Liver (tissue), 9 donors: ENCODE measurements around the gene SLC19A3. TPM values are rescaled to one million over a fixed set of nuclear protein-coding genes. Genes with fewer than 3 reads are reported as not detected.

ENCODE experiments used
- DNase-seq: peaks from one replicate; pipeline ENCODE4 v3.0.0-alpha.2; 2017; ENCODE audit warnings: low spot score
- H3K27ac ChIP-seq, 2 donors: one replicate each; pipeline ENCODE4 v1.7.0; 2013; ENCODE audit warnings: inconsistent platforms in 2 of 2, low read length in 2 of 2, control low read depth in 1 of 2, low read depth in 1 of 2, mild to moderate bottlenecking in 1 of 2
- H3K27me3 ChIP-seq, 4 donors: one replicate each; pipeline versions ENCODE4 v1.6.1 to v1.7.0; 2013; ENCODE audit warnings: low read length in 3 of 4, inconsistent platforms in 1 of 4, mild to moderate bottlenecking in 1 of 4, moderate library complexity in 1 of 4; ENCODE audit not compliant: control insufficient read depth in 4 of 4, insufficient read depth in 4 of 4
- H3K36me3 ChIP-seq, 4 donors: one replicate each; pipeline versions ENCODE4 v1.6.1 to v1.7.0; 2013; ENCODE audit warnings: low read length in 3 of 4, mild to moderate bottlenecking in 3 of 4, low read depth in 1 of 4, moderate library complexity in 1 of 4; ENCODE audit not compliant: control insufficient read depth in 4 of 4, insufficient read depth in 3 of 4
- H3K4me1 ChIP-seq, 4 donors: one replicate each; pipeline versions ENCODE4 v1.6.1 to v1.7.0; 2013; ENCODE audit warnings: low read length in 3 of 4, mild to moderate bottlenecking in 3 of 4, moderate library complexity in 1 of 4; ENCODE audit not compliant: control insufficient read depth in 4 of 4, insufficient read depth in 4 of 4
- H3K4me3 ChIP-seq, 3 donors: one replicate each; pipeline versions ENCODE4 v1.6.1 to v1.7.0; 2013; ENCODE audit warnings: low read length in 3 of 3, control low read depth in 1 of 3, low read depth in 1 of 3, mild to moderate bottlenecking in 1 of 3
- H3K9ac ChIP-seq, 2 donors: one replicate each; pipeline ENCODE4 v1.7.0; 2013; ENCODE audit warnings: low read length in 2 of 2, mild to moderate bottlenecking in 2 of 2, moderate library complexity in 2 of 2, control low read depth in 1 of 2, low read depth in 1 of 2
- H3K9me3 ChIP-seq, 4 donors: one replicate each; pipeline versions ENCODE4 v1.6.1 to v1.7.0; 2013; ENCODE audit warnings: low read length in 3 of 4; ENCODE audit not compliant: control insufficient read depth in 4 of 4
- EGR1 ChIP-seq, 2 donors: IDR thresholded peaks; 2 replicates each; pipeline ENCODE4 v1.6.1; 2016 to 2018; ENCODE audit warnings: antibody characterized with exemption in 2 of 2, low read depth in 2 of 2
- FOXA1 ChIP-seq: IDR thresholded peaks from 2 replicates; pipeline ENCODE4 v1.6.1; 2016; ENCODE audit warnings: antibody characterized with exemption
- FOXA2 ChIP-seq: IDR thresholded peaks from 2 replicates; pipeline ENCODE4 v1.6.1; 2016; ENCODE audit warnings: antibody characterized with exemption
- GABPA ChIP-seq, 2 donors: IDR thresholded peaks in 1 of 2; conservative IDR thresholded peaks in 1 of 2; 2 replicates each; pipeline ENCODE4 v1.6.1; 2016; ENCODE audit warnings: antibody characterized with exemption in 2 of 2, mild to moderate bottlenecking in 1 of 2, moderate library complexity in 1 of 2
- HNF4A ChIP-seq, 2 donors: conservative IDR thresholded peaks; 2 replicates each; pipeline ENCODE4 v1.6.1; 2016; ENCODE audit warnings: antibody characterized with exemption in 2 of 2, mild to moderate bottlenecking in 2 of 2
- JUND ChIP-seq, 2 donors: IDR thresholded peaks; 2 replicates each; pipeline ENCODE4 v1.6.1; 2016; ENCODE audit warnings: antibody characterized with exemption in 2 of 2
- NR2F2 ChIP-seq: IDR thresholded peaks from 2 replicates; pipeline ENCODE4 v1.6.1; 2016; ENCODE audit warnings: antibody characterized with exemption
- RAD21 ChIP-seq, 2 donors: IDR thresholded peaks; 2 replicates each; pipeline ENCODE4 v1.6.1; 2016; ENCODE audit warnings: antibody characterized with exemption in 2 of 2, mild to moderate bottlenecking in 2 of 2
- RXRA ChIP-seq, 2 donors: IDR thresholded peaks; 2 replicates each; pipeline ENCODE4 v1.6.1; 2017 to 2018; ENCODE audit warnings: antibody characterized with exemption in 2 of 2, mild to moderate bottlenecking in 1 of 2
- SP1 ChIP-seq: IDR thresholded peaks from 2 replicates; pipeline ENCODE4 v1.6.1; 2018; ENCODE audit warnings: antibody characterized with exemption, mild to moderate bottlenecking
- TAF1 ChIP-seq: conservative IDR thresholded peaks from 2 replicates; pipeline ENCODE4 v1.6.1; 2016; ENCODE audit warnings: antibody characterized with exemption, mild to moderate bottlenecking
- YY1 ChIP-seq: IDR thresholded peaks from 2 replicates; pipeline ENCODE4 v1.6.1; 2016; ENCODE audit warnings: antibody characterized with exemption, mild to moderate bottlenecking
- WGBS: extraction: QIAGEN DNeasy Blood & Tissue Kit; methylation state at CpG from one replicate; pipeline ENCODE4 v1.1.7; 2013; 5-methylcytosine and 5-hydroxymethylcytosine counted together
- polyA plus RNA-seq, 2 donors: library from polyadenylated mRNA; stranded (reverse) in 1 of 2; unstranded in 1 of 2; fragments of 200-250 nt in 1 of 2; fragments of >200 nt in 1 of 2; fragmentation: Nextera tagmentation in 1 of 2; extraction: Ambion mirVana in 1 of 2; gene quantifications; one replicate each; pipeline versions ENCODE4 v1.2.1 to v1.2.3, GENCODE V29; 2013 to 2015
- total RNA-seq, 2 donors: library from RNA; depleted of rRNA; stranded (reverse); fragments of >200 nt; gene quantifications; one replicate each; pipeline ENCODE4 v1.2.3, GENCODE V29; 2014
- TF ChIP-seq, protein P1 (sequence below): IDR thresholded peaks from 2 replicates; pipeline ENCODE4 v1.6.1; 2016; ENCODE audit warnings: antibody characterized with exemption
- TF ChIP-seq, protein P2 (sequence below): IDR thresholded peaks from 2 replicates; pipeline ENCODE4 v1.6.1; 2016; ENCODE audit warnings: antibody characterized with exemption, mild to moderate bottlenecking
- TF ChIP-seq, protein P3 (sequence below): fragments of 150-350 bp; IDR thresholded peaks from 2 replicates; pipeline ENCODE4 v1.5.1; 2017; ENCODE audit warnings: improper control_type of control experiment, low read depth, low read length; ENCODE audit not compliant: missing input control
- TF ChIP-seq, protein P4 (sequence below): IDR thresholded peaks from 2 replicates; pipeline ENCODE4 v1.6.1; 2016; ENCODE audit warnings: antibody characterized with exemption
- TF ChIP-seq, protein P5 (sequence below): IDR thresholded peaks from 2 replicates; pipeline ENCODE4 v1.6.1; 2016; ENCODE audit warnings: antibody characterized with exemption
- donor health status: healthy.
- donor health status: healthy.
- donor health status: healthy.
- donor health status: healthy.
- donor health status: healthy.

SLC19A3 gene
- total and polyA plus RNA-seq, 4 donors, result 4.2 to 12.9 (median 8.4) TPM

DNA sequence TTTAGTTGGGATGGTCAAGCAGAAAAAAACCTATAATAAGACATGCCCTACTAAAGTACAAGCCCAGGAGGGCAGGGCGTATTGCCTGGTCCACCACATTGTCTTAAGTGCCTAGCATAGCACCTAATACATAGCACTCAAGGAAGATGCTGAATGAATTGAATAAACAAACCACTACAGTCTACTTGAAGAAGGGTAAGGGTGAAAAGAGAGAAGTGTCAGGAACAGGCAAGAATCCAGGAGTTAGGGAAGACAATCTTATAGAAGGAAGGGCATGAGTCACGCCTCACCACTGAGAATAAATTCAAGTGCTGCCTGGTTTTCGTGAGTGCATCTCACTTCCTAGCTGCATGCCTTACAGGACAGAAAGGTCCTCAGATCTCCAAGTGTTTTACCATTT, 13.9 kb downstream of the SLC19A3 start:
- TF ChIP-seq, protein P1, sequence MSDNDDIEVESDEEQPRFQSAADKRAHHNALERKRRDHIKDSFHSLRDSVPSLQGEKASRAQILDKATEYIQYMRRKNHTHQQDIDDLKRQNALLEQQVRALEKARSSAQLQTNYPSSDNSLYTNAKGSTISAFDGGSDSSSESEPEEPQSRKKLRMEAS, result no peak
- TF ChIP-seq YY1, result no peak
- no peak for TF ChIP-seq EGR1 (IDR thresholded peaks at IDR 0.05; ENCODE audit: low read depth in 2 of 2)
- no peak for TF ChIP-seq TAF1
- TF ChIP-seq HNF4A (conservative IDR thresholded peaks at IDR 0.05), result no peak
- TF ChIP-seq, protein P2, sequence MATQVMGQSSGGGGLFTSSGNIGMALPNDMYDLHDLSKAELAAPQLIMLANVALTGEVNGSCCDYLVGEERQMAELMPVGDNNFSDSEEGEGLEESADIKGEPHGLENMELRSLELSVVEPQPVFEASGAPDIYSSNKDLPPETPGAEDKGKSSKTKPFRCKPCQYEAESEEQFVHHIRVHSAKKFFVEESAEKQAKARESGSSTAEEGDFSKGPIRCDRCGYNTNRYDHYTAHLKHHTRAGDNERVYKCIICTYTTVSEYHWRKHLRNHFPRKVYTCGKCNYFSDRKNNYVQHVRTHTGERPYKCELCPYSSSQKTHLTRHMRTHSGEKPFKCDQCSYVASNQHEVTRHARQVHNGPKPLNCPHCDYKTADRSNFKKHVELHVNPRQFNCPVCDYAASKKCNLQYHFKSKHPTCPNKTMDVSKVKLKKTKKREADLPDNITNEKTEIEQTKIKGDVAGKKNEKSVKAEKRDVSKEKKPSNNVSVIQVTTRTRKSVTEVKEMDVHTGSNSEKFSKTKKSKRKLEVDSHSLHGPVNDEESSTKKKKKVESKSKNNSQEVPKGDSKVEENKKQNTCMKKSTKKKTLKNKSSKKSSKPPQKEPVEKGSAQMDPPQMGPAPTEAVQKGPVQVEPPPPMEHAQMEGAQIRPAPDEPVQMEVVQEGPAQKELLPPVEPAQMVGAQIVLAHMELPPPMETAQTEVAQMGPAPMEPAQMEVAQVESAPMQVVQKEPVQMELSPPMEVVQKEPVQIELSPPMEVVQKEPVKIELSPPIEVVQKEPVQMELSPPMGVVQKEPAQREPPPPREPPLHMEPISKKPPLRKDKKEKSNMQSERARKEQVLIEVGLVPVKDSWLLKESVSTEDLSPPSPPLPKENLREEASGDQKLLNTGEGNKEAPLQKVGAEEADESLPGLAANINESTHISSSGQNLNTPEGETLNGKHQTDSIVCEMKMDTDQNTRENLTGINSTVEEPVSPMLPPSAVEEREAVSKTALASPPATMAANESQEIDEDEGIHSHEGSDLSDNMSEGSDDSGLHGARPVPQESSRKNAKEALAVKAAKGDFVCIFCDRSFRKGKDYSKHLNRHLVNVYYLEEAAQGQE, result no peak
- TF ChIP-seq, protein P3, sequence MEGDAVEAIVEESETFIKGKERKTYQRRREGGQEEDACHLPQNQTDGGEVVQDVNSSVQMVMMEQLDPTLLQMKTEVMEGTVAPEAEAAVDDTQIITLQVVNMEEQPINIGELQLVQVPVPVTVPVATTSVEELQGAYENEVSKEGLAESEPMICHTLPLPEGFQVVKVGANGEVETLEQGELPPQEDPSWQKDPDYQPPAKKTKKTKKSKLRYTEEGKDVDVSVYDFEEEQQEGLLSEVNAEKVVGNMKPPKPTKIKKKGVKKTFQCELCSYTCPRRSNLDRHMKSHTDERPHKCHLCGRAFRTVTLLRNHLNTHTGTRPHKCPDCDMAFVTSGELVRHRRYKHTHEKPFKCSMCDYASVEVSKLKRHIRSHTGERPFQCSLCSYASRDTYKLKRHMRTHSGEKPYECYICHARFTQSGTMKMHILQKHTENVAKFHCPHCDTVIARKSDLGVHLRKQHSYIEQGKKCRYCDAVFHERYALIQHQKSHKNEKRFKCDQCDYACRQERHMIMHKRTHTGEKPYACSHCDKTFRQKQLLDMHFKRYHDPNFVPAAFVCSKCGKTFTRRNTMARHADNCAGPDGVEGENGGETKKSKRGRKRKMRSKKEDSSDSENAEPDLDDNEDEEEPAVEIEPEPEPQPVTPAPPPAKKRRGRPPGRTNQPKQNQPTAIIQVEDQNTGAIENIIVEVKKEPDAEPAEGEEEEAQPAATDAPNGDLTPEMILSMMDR, result no peak
- no peak for TF ChIP-seq FOXA2
- no peak for TF ChIP-seq GABPA (IDR thresholded peaks at IDR 0.05 in 1 of 2, conservative IDR thresholded peaks at IDR 0.05 in 1 of 2)
- TF ChIP-seq NR2F2, result no peak
- TF ChIP-seq JUND (IDR thresholded peaks at IDR 0.05), result no peak
- Histone ChIP-seq H3K27ac (peak overlapping the region; percentile 62 to 83), H3K9ac (no peak overlapping the region), H3K4me3 (no peak overlapping the region), H3K4me1 (peaks cover 0 to 55% (median 43%) of the 10 kb centered on the region in 4 donors), H3K27me3 (no peaks in the 10 kb centered on the region), H3K9me3 (no peaks in the 10 kb centered on the region), H3K36me3 (peaks cover 2 to 13% (median 4%) of the 10 kb centered on the region in 4 donors)
- 86% methylated on average over 3 of the region's 3 CpGs for WGBS
- DNase-seq, result no peak

- peaks cover 4 to 19% (median 9%) of the 10 kb centered on the region in 4 donors for H3K36me3 ChIP-seq
- H3K9ac ChIP-seq, result no peak overlapping the region
- no peak for DNase-seq
- peak overlapping the region; percentile 62 to 83 for H3K27ac ChIP-seq
- whole genome bisulfite sequencing, result 27% methylated on average over 4 of the region's 4 CpGs
- H3K4me1 ChIP-seq, result peaks cover 0 to 55% (median 43%) of the 10 kb centered on the region in 4 donors
- no peaks in the 10 kb centered on the region for H3K27me3 ChIP-seq
- H3K9me3 ChIP-seq, result no peaks in the 10 kb centered on the region
- H3K4me3 ChIP-seq, result peak overlapping the region in 2 of 3 donors; percentile 7 to 23
- TF ChIP-seq EGR1 (IDR thresholded peaks at IDR 0.05; ENCODE audit: low read depth in 2 of 2) (no peak), FOXA1 (peak; percentile 95), NR2F2 (no peak), YY1 (peak; percentile 38), TAF1 (no peak), JUND (IDR thresholded peaks at IDR 0.05) (peak; percentile 90 to 96), SP1 (peak; percentile 89), RXRA (IDR thresholded peaks at IDR 0.05) (peak; percentile 88 to 91), HNF4A (conservative IDR thresholded peaks at IDR 0.05) (peak; percentile 87 to 91), RAD21 (IDR thresholded peaks at IDR 0.05) (peak in 1 of 2 donors; percentile 51)
- TF ChIP-seq, protein P2, result peak; percentile 27
- TF ChIP-seq, protein P4, sequence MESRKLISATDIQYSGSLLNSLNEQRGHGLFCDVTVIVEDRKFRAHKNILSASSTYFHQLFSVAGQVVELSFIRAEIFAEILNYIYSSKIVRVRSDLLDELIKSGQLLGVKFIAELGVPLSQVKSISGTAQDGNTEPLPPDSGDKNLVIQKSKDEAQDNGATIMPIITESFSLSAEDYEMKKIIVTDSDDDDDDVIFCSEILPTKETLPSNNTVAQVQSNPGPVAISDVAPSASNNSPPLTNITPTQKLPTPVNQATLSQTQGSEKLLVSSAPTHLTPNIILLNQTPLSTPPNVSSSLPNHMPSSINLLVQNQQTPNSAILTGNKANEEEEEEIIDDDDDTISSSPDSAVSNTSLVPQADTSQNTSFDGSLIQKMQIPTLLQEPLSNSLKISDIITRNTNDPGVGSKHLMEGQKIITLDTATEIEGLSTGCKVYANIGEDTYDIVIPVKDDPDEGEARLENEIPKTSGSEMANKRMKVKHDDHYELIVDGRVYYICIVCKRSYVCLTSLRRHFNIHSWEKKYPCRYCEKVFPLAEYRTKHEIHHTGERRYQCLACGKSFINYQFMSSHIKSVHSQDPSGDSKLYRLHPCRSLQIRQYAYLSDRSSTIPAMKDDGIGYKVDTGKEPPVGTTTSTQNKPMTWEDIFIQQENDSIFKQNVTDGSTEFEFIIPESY, result peak; percentile 68
- TF ChIP-seq, protein P5, sequence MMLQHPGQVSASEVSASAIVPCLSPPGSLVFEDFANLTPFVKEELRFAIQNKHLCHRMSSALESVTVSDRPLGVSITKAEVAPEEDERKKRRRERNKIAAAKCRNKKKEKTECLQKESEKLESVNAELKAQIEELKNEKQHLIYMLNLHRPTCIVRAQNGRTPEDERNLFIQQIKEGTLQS, result peak; percentile 91
- TF ChIP-seq, protein P3, result no peak
Observed at GRCh38 chr2:227703280-227703732, 14.5 kb downstream of the SLC19A3 start.
